H1 (cell line): Measurements from ENCODE around the gene MARCHF10. TPM values are rescaled to one million over a fixed set of nuclear protein-coding genes. Genes with fewer than 3 reads are reported as not detected.

Source experiments
- CBX5 ChIP-seq: fragments of 300-800, 300-1000 bp; sonication (generic); IDR thresholded peaks from 2 replicates; pipeline ENCODE4 v1.7.1; 2016; ENCODE audit warnings: antibody characterized with exemption, low read length, low read depth
- CEBPB ChIP-seq: IDR thresholded peaks from 2 replicates; pipeline ENCODE4 v1.6.1; 2012; ENCODE audit warnings: low read depth, low read length
- SIN3A ChIP-seq, 2 experiments: IDR thresholded peaks in 1 of 2; conservative IDR thresholded peaks in 1 of 2; 2 replicates each; pipeline ENCODE4 v1.6.1; 2011 to 2012; ENCODE audit warnings: low read length in 2 of 2, improper control_type of control experiment in 1 of 2, low read depth in 1 of 2, mild to moderate bottlenecking in 1 of 2
- SUZ12 ChIP-seq: fragments of 200-600 bp; sonication (generic); IDR thresholded peaks from 2 replicates; pipeline ENCODE4 v1.6.1; 2012; ENCODE audit warnings: mild to moderate bottlenecking, inconsistent platforms, low read length, moderate library complexity, mixed read lengths
- polyA plus RNA-seq, 7 experiments: library from polyadenylated mRNA; depleted of rRNA in 3 of 7; stranded (reverse) in 5 of 7; unstranded in 2 of 7; fragments of >200 nt in 5 of 7; fragments of 200-250 nt in 2 of 7; gene quantifications; 1 replicate in 5 of 7; 2 replicates in 1 of 7; 4 replicates in 1 of 7; pipeline versions ENCODE4 v1.2.1 to v1.2.3, GENCODE V29; 2011 to 2013; ENCODE audit warnings: missing spikeins in 2 of 7, mixed read lengths in 2 of 7
- total RNA-seq: library from RNA; stranded (reverse); fragmentation: NEBNext Ultra II Directional; extraction: Animal tissue kit (Norgen Biotek cat#: 25700); gene quantifications from 2 replicates; pipeline ENCODE4 v1.2.1, GENCODE V29; 2021

MARCHF10 gene
- total and polyA plus RNA-seq, 2 of the 8 experiments (the other 6 are each of a cell fraction or from before 2014, with no cell fraction given): 0.48 to 0.73 TPM

GRCh38 chr17:62791767-62792446 lies 16.2 kb downstream of the MARCHF10 start (continued):
- TF ChIP-seq SUZ12: no peak
- no peak for TF ChIP-seq SIN3A (conservative IDR thresholded peaks at IDR 0.05 in 1 of 2, IDR thresholded peaks at IDR 0.05 in 1 of 2; ENCODE audit: low read depth in 1 of 2, low read length in 2 of 2)
- no peak for TF ChIP-seq CEBPB
- no peak for TF ChIP-seq CBX5
